ENCODE measurements around the gene GLCE.

DNA sequence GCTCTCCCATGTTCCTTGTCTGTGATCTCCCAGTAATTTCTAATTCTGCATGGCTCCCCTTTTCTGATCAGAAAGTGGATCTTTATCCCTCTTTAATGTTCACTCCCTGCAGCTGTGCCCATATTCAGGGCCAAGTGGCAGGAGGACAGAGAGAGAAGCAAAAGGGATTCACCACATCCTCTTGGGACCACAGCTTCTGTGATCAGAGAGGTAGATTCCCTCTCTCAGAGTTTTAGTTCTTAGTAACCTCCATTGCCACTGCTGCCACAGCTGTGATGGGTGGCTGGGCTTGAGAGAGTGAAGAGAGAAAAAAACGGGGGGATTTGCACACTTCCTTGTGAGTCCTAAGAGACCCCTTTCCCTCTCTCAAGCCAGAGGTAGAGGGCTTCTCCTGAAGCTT is 49.2 kb downstream of the GLCE start:
- TF ChIP-seq POLR2A (IDR thresholded peaks at IDR 0.05) (no peak), CTCF (IDR thresholded peaks at IDR 0.05 in 8 of 11, conservative IDR thresholded peaks at IDR 0.05 in 3 of 11) (no peak)
